Measurements from ENCODE around the gene KCNJ1. TPM values are rescaled to one million over a fixed set of nuclear protein-coding genes. Genes with fewer than 3 reads are reported as not detected.

The KCNJ1 gene
- total RNA-seq, result not detected
- polyA plus RNA-seq, result under 1 TPM; 0.02 to 0.09 (median 0.03) TPM
- long read RNA-seq, donor 1, partial matches to known transcripts, result 0 of 1 reads
- long read RNA-seq, donor 1, other reads (novel, unspliced or antisense), result 0 of 1 reads
- long read RNA-seq, donor 2, result 0 reads

GRCh38 chr11:128867277-128867676 lies at the start of gene KCNJ1:
TSS of gene KCNJ1 (minus strand) at chr11:128867296. CDS start at chr11:128840243, 27,053 bp downstream.
- no peaks in the 10 kb centered on the region for H3K27me3 ChIP-seq (replicated peaks in 1 of 7)
- WGBS, 5 donors, result 90 to 96% (median 93%) methylated on average over 8 of the region's 8 CpGs
- TF ChIP-seq POLR2AphosphoS5 (IDR thresholded peaks at IDR 0.05) (no peak), POLR2A (IDR thresholded peaks at IDR 0.05) (no peak), CTCF (IDR thresholded peaks at IDR 0.05 in 8 of 11, conservative IDR thresholded peaks at IDR 0.05 in 3 of 11) (no peak)
- intact Hi-C loops (cut with DNase I; ENCODE audit: low total_unique reads), result loop anchor here (10.0 kb wide), 1 partner anchor 92 kb away; no protein-coding TSS in a partner anchor
- H3K27ac ChIP-seq, result no peak within 1 kb of the TSS
- H3K4me1 ChIP-seq, result no peaks in the 10 kb centered on the region
- peak; percentile 36 for DNase-seq
- H3K4me3 ChIP-seq, result no peak within 1 kb of the TSS
- no peaks in the 10 kb centered on the region for H3K36me3 ChIP-seq
- no peaks in the 10 kb centered on the region for H3K9me3 ChIP-seq

- Histone ChIP-seq H3K4me1 (peaks cover 0 to 19% (median 4%) of the 10 kb centered on the region in 6 donors), H3K4me3 (no peak overlapping the region), H3K9me3 (no peaks in the 10 kb centered on the region), H3K27me3 (replicated peaks in 1 of 7) (peaks cover 0 to 9% (median 0%) of the 10 kb centered on the region in 7 donors), H3K27ac (no peak overlapping the region), H3K36me3 (peaks cover 0 to 28% (median 0%) of the 10 kb centered on the region in 6 donors)
- 50 to 66% (median 61%) methylated on average over 1 to 2 of the region's 2 CpGs for WGBS, 5 donors
- intact Hi-C loops (cut with DNase I; ENCODE audit: low total_unique reads), result no loop called here
- TF ChIP-seq POLR2A (IDR thresholded peaks at IDR 0.05) (no peak), CTCF (IDR thresholded peaks at IDR 0.05 in 8 of 11, conservative IDR thresholded peaks at IDR 0.05 in 3 of 11) (no peak), POLR2AphosphoS5 (IDR thresholded peaks at IDR 0.05) (no peak)
- DNase-seq, result no peak
These were observed 49.6 kb upstream of the KCNJ1 start for GRCh38 chr11:128916681-128917080.

- no peaks in the 10 kb centered on the region for H3K9me3 ChIP-seq
- H3K4me1 ChIP-seq, result peaks cover 0 to 19% (median 4%) of the 10 kb centered on the region in 6 donors
- peaks cover 0 to 33% (median 0%) of the 10 kb centered on the region in 6 donors for H3K36me3 ChIP-seq
- no peak overlapping the region for H3K4me3 ChIP-seq
- TF ChIP-seq CTCF (IDR thresholded peaks at IDR 0.05 in 8 of 11, conservative IDR thresholded peaks at IDR 0.05 in 3 of 11) (no peak), POLR2A (IDR thresholded peaks at IDR 0.05) (no peak), POLR2AphosphoS5 (IDR thresholded peaks at IDR 0.05) (no peak)
- 62 to 82% (median 72%) methylated on average over 3 of the region's 3 CpGs for WGBS, 5 donors
- H3K27ac ChIP-seq, result no peak overlapping the region
- intact Hi-C loops (cut with DNase I; ENCODE audit: low total_unique reads), result no loop called here
- no peak for DNase-seq
- peaks cover 0 to 9% (median 0%) of the 10 kb centered on the region in 7 donors for H3K27me3 ChIP-seq (replicated peaks in 1 of 7)
These were observed 49.0 kb upstream of the KCNJ1 start for GRCh38 chr11:128916037-128916572.

- Histone ChIP-seq H3K9me3 (no peaks in the 10 kb centered on the region), H3K4me1 (peaks cover 0 to 19% (median 4%) of the 10 kb centered on the region in 6 donors), H3K36me3 (peaks cover 0 to 33% (median 0%) of the 10 kb centered on the region in 6 donors), H3K27ac (no peak overlapping the region), H3K4me3 (no peak overlapping the region), H3K27me3 (replicated peaks in 1 of 7) (peaks cover 0 to 9% (median 0%) of the 10 kb centered on the region in 7 donors)
- WGBS, 5 donors, result 70 to 88% (median 84%) methylated on average over 6 of the region's 6 CpGs
- intact Hi-C loops (cut with DNase I; ENCODE audit: low total_unique reads), result no loop called here
- TF ChIP-seq CTCF (IDR thresholded peaks at IDR 0.05 in 8 of 11, conservative IDR thresholded peaks at IDR 0.05 in 3 of 11) (no peak), POLR2AphosphoS5 (IDR thresholded peaks at IDR 0.05) (no peak), POLR2A (IDR thresholded peaks at IDR 0.05) (no peak)
- peak; percentile 15 for DNase-seq
These were observed 48.0 kb upstream of the KCNJ1 start for GRCh38 chr11:128915149-128915521.
